Stimulated activated CD8-positive, alpha-beta memory T cell treated with anti-CD3 and anti-CD28 coated beads, Interleukin-15, amount 100 ng/mL, for 48 hours (primary cell): Measurements from ENCODE around the gene MICAL3.
"Not testable (repeated sequence)": the region's sequence is repeated elsewhere in the genome, so short reads cannot be mapped to it uniquely, and the experiment has no call there.

ENCODE experiments used
- DNase-seq, 2 donors: peaks; one replicate each; pipeline ENCODE4 v3.0.0-alpha.2; 2020; ENCODE audit warnings: low read depth in 2 of 2

The MICAL3 gene

GRCh38 chr22:18024276-18024939 is at the start of gene MICAL3:
MICAL3 (minus strand) TSS chr22:18024561; CDS start chr22:17906812, 117,749 bp downstream.
- DNase-seq, result peak; percentile 45 to 49

- DNase-seq, result not testable (repeated sequence)
Measured at GRCh38 chr22:18073927-18074326, 49.6 kb upstream of the MICAL3 start.

- DNase-seq, result no peak
Measured at GRCh38 chr22:18073467-18073866, 49.1 kb upstream of the MICAL3 start.

- no peak for DNase-seq
Measured at GRCh38 chr22:18071968-18072310, 47.6 kb upstream of the MICAL3 start.

- DNase-seq, result not testable (repeated sequence)
Measured at GRCh38 chr22:18071307-18071967, 47.1 kb upstream of the MICAL3 start.

GRCh38 chr22:18070556-18071306 is 46.4 kb upstream of the MICAL3 start:
- DNase-seq, result no peak

GRCh38 chr22:18070041-18070440 is 45.7 kb upstream of the MICAL3 start:
- no peak for DNase-seq

GRCh38 chr22:18069041-18069440 is 44.7 kb upstream of the MICAL3 start:
- no peak for DNase-seq

- DNase-seq, result no peak
Measured at GRCh38 chr22:18068381-18068988, 44.1 kb upstream of the MICAL3 start.

- DNase-seq, result no peak
Measured at GRCh38 chr22:18067548-18068341, 43.4 kb upstream of the MICAL3 start.

GRCh38 chr22:18067121-18067520 is 42.8 kb upstream of the MICAL3 start:
- DNase-seq, result no peak

GRCh38 chr22:18066181-18066859 is 42.0 kb upstream of the MICAL3 start:
- DNase-seq, result no peak

- DNase-seq, result no peak
Measured at GRCh38 chr22:18065256-18065655, 40.9 kb upstream of the MICAL3 start.

- no peak for DNase-seq
Measured at GRCh38 chr22:18064636-18065035, 40.3 kb upstream of the MICAL3 start.

GRCh38 chr22:18063715-18064114 is 39.4 kb upstream of the MICAL3 start:
- not testable (repeated sequence) for DNase-seq

- DNase-seq, result no peak
Measured at GRCh38 chr22:18063306-18063705, 38.9 kb upstream of the MICAL3 start.

- no peak for DNase-seq
Measured at GRCh38 chr22:18062421-18062820, 38.1 kb upstream of the MICAL3 start.

GRCh38 chr22:18060646-18061620 is 36.6 kb upstream of the MICAL3 start:
- DNase-seq, result no peak

GRCh38 chr22:18059991-18060390 is 35.6 kb upstream of the MICAL3 start:
- DNase-seq, result no peak

- no peak for DNase-seq
Measured at GRCh38 chr22:18059473-18059872, 35.1 kb upstream of the MICAL3 start.
